ENCODE results near the gene MYBPH.
A peak's percentile ranks its signal among the peaks of the same experiment; 100 is the strongest.

MYBPH gene

GRCh38 chr1:203175237-203175826 is at the start of gene MYBPH:
Gene MYBPH, minus strand, starts transcription at chr1:203175826. Its CDS starts 71 bp downstream, at chr1:203175755.
- no peak for DNase-seq

GRCh38 chr1:203225071-203225470 is 49.4 kb upstream of the MYBPH start:
- DNase-seq: no peak

GRCh38 chr1:203223012-203223775 is 47.6 kb upstream of the MYBPH start:
- no peak for DNase-seq

- DNase-seq: no peak
Measured at GRCh38 chr1:203219934-203220333, 44.3 kb upstream of the MYBPH start.

GRCh38 chr1:203219171-203219570 is 43.5 kb upstream of the MYBPH start:
- no peak for DNase-seq

GRCh38 chr1:203217668-203218067 is 42.0 kb upstream of the MYBPH start:
- no peak for DNase-seq

GRCh38 chr1:203217139-203217655 is 41.6 kb upstream of the MYBPH start:
- no peak for DNase-seq

- peak; percentile 45 to 56 for DNase-seq
Measured at GRCh38 chr1:203216274-203217138, 40.9 kb upstream of the MYBPH start.

- DNase-seq: no peak
Measured at GRCh38 chr1:203215573-203215972, 39.9 kb upstream of the MYBPH start.

- DNase-seq: no peak
Measured at GRCh38 chr1:203214871-203215270, 39.2 kb upstream of the MYBPH start.

GRCh38 chr1:203213126-203213525 is 37.5 kb upstream of the MYBPH start:
- no peak for DNase-seq

GRCh38 chr1:203211812-203212211 is 36.2 kb upstream of the MYBPH start:
- no peak for DNase-seq

GRCh38 chr1:203210988-203211387 is 35.4 kb upstream of the MYBPH start:
- DNase-seq: no peak

GRCh38 chr1:203210350-203210749 is 34.7 kb upstream of the MYBPH start:
- no peak for DNase-seq

- DNase-seq: no peak
Measured at GRCh38 chr1:203208181-203208580, 32.6 kb upstream of the MYBPH start.

- no peak for DNase-seq
Measured at GRCh38 chr1:203207751-203208150, 32.1 kb upstream of the MYBPH start.

- DNase-seq: no peak
Measured at GRCh38 chr1:203206129-203206687, 30.6 kb upstream of the MYBPH start.

GRCh38 chr1:203204756-203205155 is 29.1 kb upstream of the MYBPH start:
- no peak for DNase-seq

- DNase-seq: no peak
Measured at GRCh38 chr1:203202431-203203245, 27.0 kb upstream of the MYBPH start.

GRCh38 chr1:203201516-203202205 is 26.0 kb upstream of the MYBPH start:
- no peak for DNase-seq

GRCh38 chr1:203200916-203201315 is 25.3 kb upstream of the MYBPH start:
- no peak for DNase-seq

Measured in activated CD4-positive, alpha-beta T cell treated with anti-CD3 and anti-CD28 coated beads, Interleukin-2, amount 50 U/mL, for 48 hours (primary cell).